PFSK-1 (cell line): ENCODE data around the gene GIPC2.

ENCODE experiments used
- FOXP2 ChIP-seq: optimal IDR thresholded peaks from 2 replicates; pipeline ENCODE3; 2011; ENCODE audit warnings: borderline replicate concordance, control low read depth, inconsistent platforms; ENCODE audit not compliant: insufficient read depth; ENCODE audit errors: extremely low read length, extremely low read depth
- POLR2AphosphoS5 ChIP-seq: IDR thresholded peaks from 2 replicates; pipeline ENCODE4 v1.6.1; 2012; ENCODE audit warnings: low read depth, mild to moderate bottlenecking, control low read depth, low read length, moderate library complexity
- SIN3A ChIP-seq: IDR thresholded peaks from 2 replicates; pipeline ENCODE4 v1.6.1; 2012; ENCODE audit warnings: mild to moderate bottlenecking, low read length, moderate library complexity, borderline replicate concordance; ENCODE audit not compliant: insufficient read depth
- TAF1 ChIP-seq: IDR thresholded peaks from 2 replicates; pipeline ENCODE4 v1.6.1; 2012; ENCODE audit warnings: low read length, control low read depth, borderline replicate concordance; ENCODE audit not compliant: insufficient read depth
- TF ChIP-seq, protein P1 (sequence below), 2 experiments: IDR thresholded peaks; 2 replicates each; pipeline versions ENCODE4 v1.6.1 to v1.8.0; 2011 to 2012; ENCODE audit warnings: low read depth in 2 of 2, low read length in 2 of 2, control low read depth in 1 of 2, inconsistent platforms in 1 of 2, mild to moderate bottlenecking in 1 of 2, moderate library complexity in 1 of 2; ENCODE audit not compliant: insufficient read depth in 1 of 2

Gene GIPC2

DNA sequence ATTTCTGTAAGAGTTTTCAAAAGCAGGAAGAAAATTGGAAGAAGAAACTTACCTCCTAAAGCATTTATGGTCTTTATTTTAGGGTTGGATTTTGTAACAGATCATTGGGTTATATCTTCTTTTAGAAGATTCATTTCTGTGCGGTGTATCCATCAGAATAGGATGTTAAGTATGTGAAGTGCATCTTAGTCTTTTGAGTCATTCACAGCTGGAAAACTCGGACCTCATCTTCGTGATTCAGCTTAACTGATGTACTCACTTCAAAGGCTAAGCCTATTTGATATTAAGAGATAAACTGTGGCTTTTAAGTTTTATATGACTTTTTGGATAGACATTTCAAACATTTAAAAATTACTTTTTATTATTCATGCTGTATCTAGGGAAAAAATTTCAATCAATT is 56.3 kb downstream of the GIPC2 start:
- TF ChIP-seq FOXP2 (no peak), POLR2AphosphoS5 (no peak), SIN3A (no peak), TAF1 (no peak)
- TF ChIP-seq, protein P1, sequence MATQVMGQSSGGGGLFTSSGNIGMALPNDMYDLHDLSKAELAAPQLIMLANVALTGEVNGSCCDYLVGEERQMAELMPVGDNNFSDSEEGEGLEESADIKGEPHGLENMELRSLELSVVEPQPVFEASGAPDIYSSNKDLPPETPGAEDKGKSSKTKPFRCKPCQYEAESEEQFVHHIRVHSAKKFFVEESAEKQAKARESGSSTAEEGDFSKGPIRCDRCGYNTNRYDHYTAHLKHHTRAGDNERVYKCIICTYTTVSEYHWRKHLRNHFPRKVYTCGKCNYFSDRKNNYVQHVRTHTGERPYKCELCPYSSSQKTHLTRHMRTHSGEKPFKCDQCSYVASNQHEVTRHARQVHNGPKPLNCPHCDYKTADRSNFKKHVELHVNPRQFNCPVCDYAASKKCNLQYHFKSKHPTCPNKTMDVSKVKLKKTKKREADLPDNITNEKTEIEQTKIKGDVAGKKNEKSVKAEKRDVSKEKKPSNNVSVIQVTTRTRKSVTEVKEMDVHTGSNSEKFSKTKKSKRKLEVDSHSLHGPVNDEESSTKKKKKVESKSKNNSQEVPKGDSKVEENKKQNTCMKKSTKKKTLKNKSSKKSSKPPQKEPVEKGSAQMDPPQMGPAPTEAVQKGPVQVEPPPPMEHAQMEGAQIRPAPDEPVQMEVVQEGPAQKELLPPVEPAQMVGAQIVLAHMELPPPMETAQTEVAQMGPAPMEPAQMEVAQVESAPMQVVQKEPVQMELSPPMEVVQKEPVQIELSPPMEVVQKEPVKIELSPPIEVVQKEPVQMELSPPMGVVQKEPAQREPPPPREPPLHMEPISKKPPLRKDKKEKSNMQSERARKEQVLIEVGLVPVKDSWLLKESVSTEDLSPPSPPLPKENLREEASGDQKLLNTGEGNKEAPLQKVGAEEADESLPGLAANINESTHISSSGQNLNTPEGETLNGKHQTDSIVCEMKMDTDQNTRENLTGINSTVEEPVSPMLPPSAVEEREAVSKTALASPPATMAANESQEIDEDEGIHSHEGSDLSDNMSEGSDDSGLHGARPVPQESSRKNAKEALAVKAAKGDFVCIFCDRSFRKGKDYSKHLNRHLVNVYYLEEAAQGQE (IDR thresholded peaks at IDR 0.05; ENCODE audit: insufficient read depth in 1 of 2, low read depth in 2 of 2, low read length in 2 of 2) = no peak

DNA sequence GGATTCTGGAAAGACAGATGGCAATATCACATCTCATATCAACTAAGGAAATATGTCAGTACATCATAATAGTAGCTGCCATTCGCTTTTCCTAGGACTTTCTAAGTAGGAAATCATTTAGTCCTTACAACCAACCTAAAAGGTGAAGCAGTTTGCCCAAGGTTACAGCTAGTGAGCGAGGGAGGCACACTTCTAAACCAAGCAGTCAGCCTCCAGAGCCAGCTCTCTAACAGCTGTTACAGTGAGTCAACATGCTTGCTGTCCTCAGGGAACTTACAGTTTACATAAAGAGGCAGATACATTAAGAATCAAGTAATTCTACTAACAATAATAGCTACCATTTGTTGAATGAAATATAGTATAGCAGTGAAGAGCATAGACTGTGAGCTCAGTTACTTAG is 57.1 kb downstream of the GIPC2 start:
- TF ChIP-seq POLR2AphosphoS5 (no peak), SIN3A (no peak), FOXP2 (no peak), TAF1 (no peak)
- TF ChIP-seq, protein P1 (IDR thresholded peaks at IDR 0.05; ENCODE audit: insufficient read depth in 1 of 2, low read depth in 2 of 2, low read length in 2 of 2) = no peak

DNA sequence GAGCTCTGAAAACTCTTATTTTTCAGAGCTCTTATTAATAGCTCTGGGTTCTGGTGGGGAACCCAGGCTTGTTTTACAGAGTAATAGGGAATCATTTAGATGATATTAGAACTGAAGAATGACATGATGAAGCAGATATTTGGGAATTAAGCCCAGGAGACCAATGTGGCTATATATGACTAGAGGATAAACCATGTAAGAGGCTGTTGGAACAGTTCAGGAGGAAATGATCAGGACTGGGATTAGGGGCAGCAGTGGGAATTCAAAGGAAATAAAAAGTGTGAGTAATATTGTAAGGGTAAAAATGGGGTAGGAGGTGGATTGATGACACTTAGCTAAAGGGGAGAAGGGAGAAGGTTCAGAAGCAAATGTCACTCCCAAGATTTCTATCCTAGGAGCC is 58.6 kb downstream of the GIPC2 start:
- TF ChIP-seq SIN3A (no peak), POLR2AphosphoS5 (no peak), FOXP2 (no peak), TAF1 (no peak)
- TF ChIP-seq, protein P1 (IDR thresholded peaks at IDR 0.05; ENCODE audit: insufficient read depth in 1 of 2, low read depth in 2 of 2, low read length in 2 of 2) = no peak

DNA sequence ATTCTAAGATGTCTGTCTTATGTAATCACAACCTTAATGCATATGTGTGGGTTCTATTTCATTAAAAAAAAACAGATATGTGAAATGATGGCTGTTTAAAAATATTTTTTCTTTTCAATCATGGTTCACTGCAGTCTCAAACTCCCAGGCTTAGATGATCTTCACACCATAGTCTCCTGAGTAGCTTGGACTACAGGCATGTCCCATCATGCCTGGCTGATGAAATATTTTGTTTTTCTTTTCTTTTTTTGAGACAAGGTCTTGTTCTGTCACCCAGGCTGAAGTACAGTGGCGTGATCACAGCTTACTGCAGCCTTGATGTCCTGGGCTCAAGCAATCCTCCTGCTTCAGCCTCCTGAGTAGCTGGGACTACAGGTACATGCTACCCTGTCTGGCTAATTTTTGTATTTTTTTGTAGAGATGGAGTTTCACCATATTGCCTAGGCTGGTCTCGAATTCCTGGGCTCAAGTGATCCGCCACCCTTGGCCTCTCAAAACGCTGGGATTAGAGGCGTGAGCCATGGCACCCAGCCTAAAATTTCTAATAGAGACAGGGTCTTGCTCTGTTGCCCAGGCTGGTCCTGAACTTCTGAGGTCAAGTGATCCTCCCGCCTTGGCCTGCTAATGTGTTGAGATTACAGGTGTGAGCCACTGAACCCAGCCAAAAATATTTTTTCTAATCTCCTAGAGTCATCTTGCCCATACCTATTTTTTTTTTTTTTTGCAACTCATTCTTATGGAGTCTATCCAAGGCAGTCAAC is 67.6 kb downstream of the GIPC2 start:
- no peak for TF ChIP-seq POLR2AphosphoS5
- TF ChIP-seq, protein P1 (IDR thresholded peaks at IDR 0.05; ENCODE audit: insufficient read depth in 1 of 2, low read depth in 2 of 2, low read length in 2 of 2) = no peak
- no peak for TF ChIP-seq FOXP2
- no peak for TF ChIP-seq SIN3A
- no peak for TF ChIP-seq TAF1
